ENCODE measurements around the gene BOLA3.
"Not testable (repeated sequence)": the region's sequence is repeated elsewhere in the genome, so short reads cannot be mapped to it uniquely, and the experiment has no call there.

BOLA3 gene

GRCh38 chr2:74147727-74148456 is at the start of gene BOLA3:
Gene BOLA3 (minus strand): TSS chr2:74147912. CDS start chr2:74147874, 38 bp downstream.
- DNase-seq = peak; percentile 85 to 95

GRCh38 chr2:74197049-74197448 is 49.3 kb upstream of the BOLA3 start:
- DNase-seq = no peak

- DNase-seq = no peak
Measured at GRCh38 chr2:74194799-74195198, 47.1 kb upstream of the BOLA3 start.

GRCh38 chr2:74191596-74192380 is 44.1 kb upstream of the BOLA3 start:
- DNase-seq = no peak

GRCh38 chr2:74188696-74189095 is 41.0 kb upstream of the BOLA3 start:
- no peak for DNase-seq

GRCh38 chr2:74188018-74188601 is 40.4 kb upstream of the BOLA3 start:
- peak; percentile 77 to 82 for DNase-seq

GRCh38 chr2:74186706-74187105 is 39.0 kb upstream of the BOLA3 start:
- DNase-seq = not testable (repeated sequence)

- no peak for DNase-seq
Measured at GRCh38 chr2:74186038-74186437, 38.3 kb upstream of the BOLA3 start.

GRCh38 chr2:74183878-74184277 is 36.2 kb upstream of the BOLA3 start:
- no peak for DNase-seq

- DNase-seq = peak in 1 of 2 experiments; percentile 3
Measured at GRCh38 chr2:74181739-74182138, 34.0 kb upstream of the BOLA3 start.

- no peak for DNase-seq
Measured at GRCh38 chr2:74179063-74179865, 31.6 kb upstream of the BOLA3 start.

- peak; percentile 96 to 99 for DNase-seq
Measured at GRCh38 chr2:74178211-74179062, 30.7 kb upstream of the BOLA3 start, which contains the start of gene MOB1A. Gene MOB1A (minus strand): TSS chr2:74178879. CDS start chr2:74178674, 205 bp downstream.

- no peak for DNase-seq
Measured at GRCh38 chr2:74177696-74178095, 30.0 kb upstream of the BOLA3 start.

- no peak for DNase-seq
Measured at GRCh38 chr2:74174909-74175308, 27.2 kb upstream of the BOLA3 start.

GRCh38 chr2:74168739-74169138 is 21.0 kb upstream of the BOLA3 start:
- no peak for DNase-seq

- DNase-seq = no peak
Measured at GRCh38 chr2:74164761-74165160, 17.0 kb upstream of the BOLA3 start.

GRCh38 chr2:74162951-74163350 is 15.2 kb upstream of the BOLA3 start:
- DNase-seq = no peak

GRCh38 chr2:74155830-74156229 is 8.1 kb upstream of the BOLA3 start:
- no peak for DNase-seq

GRCh38 chr2:74152954-74153353 is 5.2 kb upstream of the BOLA3 start:
- no peak for DNase-seq

GRCh38 chr2:74149570-74150319 is 2.0 kb upstream of the BOLA3 start:
- no peak for DNase-seq

- peak in 1 of 2 experiments; percentile 31 for DNase-seq
Measured at GRCh38 chr2:74149247-74149525, 1.5 kb upstream of the BOLA3 start.
